Mononuclear cell (primary cell): ENCODE results near the gene GVQW3. TPM values are rescaled to one million over a fixed set of nuclear protein-coding genes. Genes with fewer than 3 reads are reported as not detected.
"Not testable (repeated sequence)": the region's sequence is repeated elsewhere in the genome, so short reads cannot be mapped to it uniquely, and the experiment has no call there.

Experiments
- H3K27me3 ChIP-seq: 2 replicates; pipeline ENCODE4 v1.6.0; 2011; ENCODE audit warnings: low read length, control low read depth; ENCODE audit not compliant: insufficient read depth
- H3K4me1 ChIP-seq: 2 replicates; pipeline ENCODE4 v1.5.1; 2011; ENCODE audit warnings: mild to moderate bottlenecking, low read length, control low read depth; ENCODE audit not compliant: insufficient read depth
- H3K4me3 ChIP-seq: 2 replicates; pipeline ENCODE4 v1.5.1; 2011; ENCODE audit warnings: mild to moderate bottlenecking, low read length, moderate library complexity
- H3K9me3 ChIP-seq: 2 replicates; pipeline ENCODE4 v1.5.1; 2011; ENCODE audit warnings: low read depth, mild to moderate bottlenecking, control low read depth, low read length
- total RNA-seq: library from RNA; depleted of rRNA; stranded (reverse); fragments of >200 nt; gene quantifications from one replicate; pipeline ENCODE4 v1.2.3, GENCODE V29; 2012

The GVQW3 gene
- total RNA-seq, 1 donor = 1.7 TPM

DNA sequence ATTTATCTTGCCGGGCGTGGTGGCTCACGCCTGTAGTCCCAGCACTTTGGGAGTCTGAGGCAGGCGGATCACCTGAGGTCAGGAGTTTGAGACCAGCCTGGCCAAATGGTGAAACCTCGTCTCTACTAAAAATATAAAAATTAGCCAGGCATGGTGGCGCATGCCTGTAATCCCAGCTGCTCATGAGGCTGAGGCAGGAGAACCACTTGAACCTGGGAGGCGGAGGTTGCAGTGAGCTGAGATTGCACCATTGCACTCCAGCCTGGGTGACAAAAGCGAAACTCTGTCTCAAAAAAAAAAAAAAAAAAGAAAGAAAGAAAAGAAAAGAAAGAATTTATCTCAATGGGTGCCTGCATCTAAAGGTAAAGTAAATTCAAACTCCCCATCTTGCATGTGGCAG is 20.4 kb downstream of the GVQW3 start:
- not testable (repeated sequence) for H3K9me3 ChIP-seq, H3K4me3 ChIP-seq, H3K27me3 ChIP-seq, H3K4me1 ChIP-seq

- Histone ChIP-seq H3K27me3 (no peaks in the 10 kb centered on the region), H3K9me3 (no peaks in the 10 kb centered on the region), H3K4me1 (no peaks in the 10 kb centered on the region), H3K4me3 (no peak overlapping the region)
Observed at GRCh38 chr11:76406359-76406758, 25.2 kb downstream of the GVQW3 start.

- Histone ChIP-seq H3K4me3 (no peak overlapping the region), H3K27me3 (no peaks in the 10 kb centered on the region), H3K9me3 (no peaks in the 10 kb centered on the region), H3K4me1 (no peaks in the 10 kb centered on the region)
Observed at GRCh38 chr11:76408171-76408965, 27.2 kb downstream of the GVQW3 start.

DNA sequence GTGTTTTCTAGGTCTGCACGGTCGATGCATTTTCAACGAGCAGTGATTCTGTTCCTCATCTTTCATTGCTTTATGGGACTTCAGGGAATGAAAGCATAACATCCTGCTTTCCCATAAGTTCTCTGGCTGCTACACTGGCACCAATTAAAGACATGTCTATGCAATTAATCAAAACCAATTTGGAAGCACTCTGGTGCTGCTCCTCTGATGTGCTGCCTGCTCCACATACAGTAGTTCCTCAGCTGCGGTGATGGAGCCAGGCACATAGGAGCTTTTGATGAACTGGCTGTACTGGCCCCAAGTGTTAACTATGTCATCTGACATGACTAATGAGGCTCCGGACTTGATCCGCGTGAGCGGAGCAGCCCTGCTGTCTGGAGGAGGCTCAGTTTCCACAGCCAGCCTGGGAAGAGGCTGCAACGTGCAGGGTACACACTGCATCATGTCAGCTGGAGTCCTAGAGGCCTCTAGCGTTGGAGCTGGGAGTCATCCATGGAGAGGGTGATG is 29.8 kb downstream of the GVQW3 start:
- Histone ChIP-seq H3K27me3 (no peaks in the 10 kb centered on the region), H3K9me3 (no peaks in the 10 kb centered on the region), H3K4me3 (no peak overlapping the region), H3K4me1 (no peaks in the 10 kb centered on the region)

DNA sequence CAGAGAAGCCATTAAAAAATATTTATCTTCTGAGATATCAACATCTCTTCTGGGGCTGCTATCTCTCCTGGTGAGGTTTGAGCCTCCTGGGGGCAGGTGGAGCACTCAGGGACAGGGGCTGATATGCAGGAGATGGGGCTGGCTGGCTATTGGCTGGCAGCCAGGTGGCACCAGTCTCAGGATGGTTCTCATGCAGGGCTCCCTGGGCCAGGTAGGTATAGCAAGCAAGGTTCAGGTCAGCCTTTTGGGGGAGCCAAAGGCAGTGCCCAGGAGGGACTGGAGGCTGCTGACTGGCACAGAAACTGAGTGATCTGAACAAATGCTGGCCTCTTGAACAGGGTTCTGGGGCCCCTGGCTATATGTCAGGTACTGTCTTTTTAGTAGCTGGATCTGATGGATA is 34.0 kb downstream of the GVQW3 start:
- Histone ChIP-seq H3K4me1 (no peaks in the 10 kb centered on the region), H3K27me3 (no peaks in the 10 kb centered on the region), H3K4me3 (no peak overlapping the region), H3K9me3 (no peaks in the 10 kb centered on the region)

DNA sequence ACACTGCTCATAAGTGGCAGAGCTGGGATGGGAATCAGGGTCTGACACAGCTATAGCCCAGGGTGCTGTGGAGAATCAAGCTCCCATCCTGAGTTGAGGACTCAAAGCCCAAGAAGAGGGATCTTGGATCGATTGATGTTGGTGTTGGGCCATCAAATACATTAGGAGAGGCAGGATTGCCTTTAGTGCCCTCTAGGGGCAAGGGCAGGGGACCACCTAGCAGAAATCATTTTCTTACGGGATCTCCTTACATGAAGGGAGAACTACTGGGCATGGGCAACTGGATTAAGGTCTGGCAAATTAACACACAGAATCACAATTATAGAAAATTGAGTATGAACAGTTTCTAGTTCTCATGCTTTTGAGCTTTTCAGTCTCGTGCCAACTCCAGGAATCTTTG is 38.8 kb downstream of the GVQW3 start:
- Histone ChIP-seq H3K9me3 (no peaks in the 10 kb centered on the region), H3K27me3 (no peaks in the 10 kb centered on the region), H3K4me3 (no peak overlapping the region), H3K4me1 (no peaks in the 10 kb centered on the region)

DNA sequence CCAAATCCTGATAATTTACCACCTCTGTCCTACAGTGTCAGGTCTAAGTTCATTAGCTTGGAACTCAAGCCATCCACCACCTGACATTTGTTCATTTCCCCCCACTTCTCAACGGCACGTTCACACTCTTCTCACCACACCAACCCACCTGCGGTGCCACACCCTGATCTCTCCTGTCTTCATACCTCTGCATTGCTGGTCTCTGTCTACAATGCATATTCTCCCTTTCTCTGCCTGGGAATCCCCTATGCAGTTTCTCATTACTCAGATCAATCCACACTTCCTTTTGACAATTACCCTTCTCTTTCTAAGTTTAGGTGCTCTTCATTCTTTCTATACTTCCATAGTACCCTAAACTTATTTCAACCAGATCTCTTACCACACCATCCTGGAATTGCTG is 43.3 kb downstream of the GVQW3 start:
- no peaks in the 10 kb centered on the region for H3K9me3 ChIP-seq
- no peaks in the 10 kb centered on the region for H3K27me3 ChIP-seq
- H3K4me3 ChIP-seq = no peak overlapping the region
- no peaks in the 10 kb centered on the region for H3K4me1 ChIP-seq

DNA sequence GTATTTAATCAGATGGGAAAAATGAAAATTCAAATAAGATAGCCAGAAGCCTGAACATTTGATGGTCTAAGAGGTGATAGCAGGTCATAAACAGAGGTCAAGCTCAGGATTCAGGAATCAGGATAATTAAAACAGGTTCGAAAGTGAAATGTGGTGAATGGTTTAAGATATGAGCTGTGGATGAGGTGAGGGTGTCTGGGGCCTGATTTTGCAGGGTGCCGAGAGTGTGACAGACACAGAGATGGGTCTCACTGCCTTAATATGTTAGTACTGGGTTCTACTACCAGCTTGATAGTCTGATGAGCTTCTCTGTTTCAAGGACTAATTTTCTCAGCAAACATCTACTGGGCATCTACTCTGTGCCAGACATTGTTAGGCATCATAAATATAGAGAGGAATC is 43.8 kb downstream of the GVQW3 start:
- Histone ChIP-seq H3K4me3 (no peak overlapping the region), H3K9me3 (no peaks in the 10 kb centered on the region), H3K27me3 (no peaks in the 10 kb centered on the region), H3K4me1 (no peaks in the 10 kb centered on the region)

DNA sequence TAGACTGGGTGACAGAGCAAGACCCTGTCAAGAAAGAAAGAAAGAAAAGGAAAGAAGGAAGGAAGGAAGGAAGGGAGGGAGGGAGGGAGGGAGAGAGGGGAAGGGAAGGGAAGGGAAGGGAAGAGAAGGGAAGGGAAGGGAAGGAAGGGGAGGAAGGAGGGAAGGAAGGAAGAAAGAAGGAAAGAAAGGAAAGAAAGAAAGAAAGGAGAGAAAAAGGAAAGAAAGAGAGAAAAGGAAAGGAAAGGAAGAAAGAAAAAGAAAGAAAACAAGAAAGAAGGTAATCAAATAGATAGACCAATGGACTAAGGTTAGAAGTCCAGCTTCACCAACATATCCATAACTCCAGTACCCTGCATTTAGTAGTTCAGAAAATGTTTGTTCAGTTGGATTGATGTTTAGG is 45.5 kb downstream of the GVQW3 start:
- no peaks in the 10 kb centered on the region for H3K4me1 ChIP-seq
- no peaks in the 10 kb centered on the region for H3K9me3 ChIP-seq
- H3K27me3 ChIP-seq = no peaks in the 10 kb centered on the region
- no peak overlapping the region for H3K4me3 ChIP-seq

DNA sequence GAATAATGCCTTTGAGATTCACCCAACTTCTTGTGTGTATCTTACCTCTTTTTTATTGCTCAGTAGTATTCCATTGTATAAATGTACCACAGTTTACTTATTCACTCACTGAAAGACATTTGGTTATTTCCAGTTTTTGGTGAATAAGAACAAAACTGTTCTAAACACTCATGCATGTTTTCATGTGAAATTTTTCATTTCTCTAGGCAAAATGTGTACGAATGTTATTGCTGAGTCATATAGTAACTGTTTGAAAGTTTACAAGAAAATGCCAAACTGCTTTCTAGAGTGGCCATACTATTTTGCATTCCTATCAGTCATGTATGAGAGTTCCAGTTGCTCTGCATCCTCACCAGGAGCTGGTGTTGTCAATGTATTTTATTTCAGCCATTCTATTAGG is 54.9 kb downstream of the GVQW3 start:
- H3K27me3 ChIP-seq = no peaks in the 10 kb centered on the region
- no peaks in the 10 kb centered on the region for H3K4me1 ChIP-seq

GRCh38 chr11:76443268-76443980 is 62.3 kb downstream of the GVQW3 start:
- Histone ChIP-seq H3K4me1 (peaks cover 21% of the 10 kb centered on the region), H3K27me3 (no peaks in the 10 kb centered on the region), H3K9me3 (no peaks in the 10 kb centered on the region), H3K4me3 (peak overlapping the region; percentile 99)

More for the DNA sequence above, 54.9 kb downstream of the GVQW3 start:
- Histone ChIP-seq H3K9me3 (no peaks in the 10 kb centered on the region), H3K4me3 (no peak overlapping the region)

DNA sequence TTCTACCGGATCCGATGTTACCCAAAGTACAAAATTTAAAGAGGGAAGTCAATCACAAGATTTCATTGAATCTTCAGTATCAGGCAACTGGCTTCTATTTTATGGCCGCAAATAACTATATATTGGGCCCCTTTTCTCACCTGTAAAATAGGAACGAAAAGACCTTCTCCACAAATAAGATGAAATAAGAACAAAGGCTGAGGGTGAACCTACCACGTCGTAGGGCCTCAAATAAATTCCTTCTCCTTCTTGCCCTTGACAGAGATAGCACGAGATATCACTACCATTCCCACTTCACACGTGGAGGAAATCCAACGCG is 62.9 kb downstream of the GVQW3 start:
- Histone ChIP-seq H3K27me3 (no peaks in the 10 kb centered on the region), H3K4me1 (peaks cover 21% of the 10 kb centered on the region), H3K9me3 (no peaks in the 10 kb centered on the region), H3K4me3 (peak overlapping the region; percentile 99)

GRCh38 chr11:76444384-76445120 is 63.4 kb downstream of the GVQW3 start, which contains the start of gene EMSY:
TSS of gene EMSY (plus strand) at chr11:76445018. CDS start at chr11:76446939, 1,921 bp downstream.
- H3K4me3 ChIP-seq = peak within 1 kb of the TSS; percentile 99
- H3K9me3 ChIP-seq = no peaks in the 10 kb centered on the region
- peaks cover 21% of the 10 kb centered on the region for H3K4me1 ChIP-seq
- H3K27me3 ChIP-seq = no peaks in the 10 kb centered on the region

DNA sequence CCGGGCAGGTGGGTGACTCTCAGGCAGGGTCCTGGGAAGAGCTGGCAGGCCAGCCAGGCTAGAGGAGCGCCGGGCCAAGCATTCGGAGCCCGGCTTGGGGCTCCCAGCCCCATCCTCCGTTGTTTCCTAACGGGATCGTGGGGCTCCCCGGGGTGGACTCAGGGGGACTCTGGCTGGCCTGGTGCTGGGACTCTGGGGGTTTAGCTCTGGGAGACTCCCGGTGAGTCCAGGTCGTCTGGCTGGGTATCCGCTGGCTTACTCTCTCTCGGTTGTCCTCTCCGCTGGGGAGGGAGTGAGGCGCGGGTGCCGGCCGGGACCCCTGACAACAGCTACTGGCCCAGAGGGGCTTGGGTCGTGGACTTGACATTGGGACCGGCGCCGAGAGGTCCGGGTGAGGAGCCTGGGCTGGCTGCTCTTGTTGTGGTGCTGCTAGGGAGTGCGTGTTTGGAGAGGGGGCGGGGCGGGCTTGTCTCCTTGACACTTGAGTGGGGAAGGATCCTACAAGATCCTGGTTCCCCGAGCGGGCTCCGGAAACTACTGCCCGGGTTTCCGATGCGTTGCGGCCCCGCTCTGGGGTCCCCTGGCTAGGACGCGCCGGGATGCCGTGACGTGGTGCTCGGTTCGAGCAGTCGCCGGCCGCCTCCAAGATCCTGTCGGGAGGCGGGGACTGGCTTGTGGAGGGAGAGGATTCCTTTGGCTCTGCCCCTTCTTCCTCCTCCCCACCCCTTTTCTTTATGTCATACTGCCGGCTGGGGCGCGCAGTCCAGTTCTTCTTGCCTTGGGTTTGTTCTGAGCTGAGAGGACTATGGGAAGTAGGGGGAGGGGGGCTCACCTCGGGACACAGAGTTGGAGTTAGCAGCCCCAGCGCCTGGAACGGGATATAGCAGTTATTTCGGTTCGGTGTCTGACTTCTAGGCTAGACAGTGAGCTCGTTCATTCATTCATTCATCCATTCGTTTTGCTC is 64.3 kb downstream of the GVQW3 start:
- Histone ChIP-seq H3K9me3 (no peaks in the 10 kb centered on the region), H3K4me3 (peak overlapping the region; percentile 99), H3K4me1 (peaks cover 21% of the 10 kb centered on the region), H3K27me3 (no peaks in the 10 kb centered on the region)
